IPS-18a (cell line): Measurements from ENCODE around the gene TESK2.
"Not testable (repeated sequence)": the region's sequence is repeated elsewhere in the genome, so short reads cannot be mapped to it uniquely, and the experiment has no call there.

ENCODE experiments used
- H3K27ac ChIP-seq: one replicate; pipeline ENCODE4 v1.5.1; 2013; ENCODE audit warnings: low read length
- H3K27me3 ChIP-seq: one replicate; pipeline ENCODE4 v1.6.1; 2013; ENCODE audit warnings: mild to moderate bottlenecking, low read length; ENCODE audit not compliant: control insufficient read depth, insufficient read depth
- H3K36me3 ChIP-seq: one replicate; pipeline ENCODE4 v1.6.1; 2013; ENCODE audit warnings: low read depth, low read length; ENCODE audit not compliant: control insufficient read depth
- H3K4me1 ChIP-seq: one replicate; pipeline ENCODE4 v1.6.1; 2013; ENCODE audit warnings: low read depth, low read length; ENCODE audit not compliant: control insufficient read depth
- H3K4me3 ChIP-seq: one replicate; pipeline ENCODE4 v1.5.1; 2013; ENCODE audit warnings: low read length
- H3K9ac ChIP-seq: one replicate; pipeline ENCODE4 v1.6.1; 2013; ENCODE audit warnings: mild to moderate bottlenecking, low read length, moderate library complexity
- H3K9me3 ChIP-seq: one replicate; pipeline ENCODE4 v1.6.1; 2013; ENCODE audit warnings: low read depth, low read length; ENCODE audit not compliant: control insufficient read depth

Gene TESK2

DNA sequence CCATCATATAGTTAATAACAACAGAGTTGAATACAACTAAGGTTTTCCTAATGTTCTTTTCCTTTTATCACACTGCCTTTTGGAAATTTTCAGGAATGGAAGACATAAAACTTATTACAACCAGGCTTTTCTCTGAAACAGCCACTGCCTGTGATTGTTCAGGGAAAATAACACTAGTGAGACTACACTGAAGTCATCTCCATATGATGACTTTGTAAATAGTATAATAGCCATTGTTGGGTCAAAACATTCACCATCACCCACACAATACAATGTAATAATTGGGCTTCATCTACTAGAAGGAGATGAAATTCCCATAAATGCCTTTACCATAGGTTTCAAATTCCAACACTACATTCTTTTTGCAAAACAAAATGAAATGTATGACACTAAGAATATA lies 5.0 kb downstream of the TESK2 start:
- H3K9me3 ChIP-seq = no peaks in the 10 kb centered on the region
- H3K36me3 ChIP-seq = no peaks in the 10 kb centered on the region
- no peak overlapping the region for H3K27ac ChIP-seq
- peaks cover 23% of the 10 kb centered on the region for H3K27me3 ChIP-seq
- no peak overlapping the region for H3K4me3 ChIP-seq
- H3K4me1 ChIP-seq = peaks cover 9% of the 10 kb centered on the region
- H3K9ac ChIP-seq = no peak overlapping the region

DNA sequence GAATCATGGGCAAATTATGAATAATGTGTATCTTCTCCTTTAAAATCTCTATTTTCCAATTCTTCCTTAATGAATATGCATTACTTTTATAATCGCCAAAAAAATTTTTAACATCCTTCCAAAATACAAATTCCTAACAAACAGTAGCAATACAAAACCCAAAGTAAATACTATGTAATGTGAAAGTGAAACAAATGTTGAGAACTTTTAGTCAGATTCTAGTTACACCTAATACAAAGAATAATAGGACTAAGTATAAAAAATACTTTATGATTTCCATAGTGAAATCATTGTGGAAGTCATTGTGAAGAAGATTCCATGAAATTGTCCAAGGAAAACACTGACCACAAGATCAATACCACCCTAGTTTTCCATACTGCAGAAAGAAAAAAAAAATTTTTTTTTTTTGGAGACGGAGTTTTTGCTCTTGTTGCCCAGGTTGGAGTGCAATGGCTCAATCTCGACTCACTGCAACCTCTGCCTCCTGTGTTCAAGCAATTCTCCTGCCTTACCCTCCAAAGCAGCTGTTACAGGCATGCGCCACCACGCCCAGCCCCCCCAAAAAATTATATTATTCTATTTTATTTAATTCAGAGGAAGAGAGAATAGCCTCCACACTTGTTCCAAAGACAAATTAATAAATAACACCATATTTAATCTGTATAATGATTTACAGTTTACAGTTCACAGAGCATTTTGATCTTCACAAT lies 11.8 kb downstream of the TESK2 start:
- Histone ChIP-seq H3K27me3 (no peaks in the 10 kb centered on the region), H3K4me3 (no peak overlapping the region), H3K9ac (no peak overlapping the region), H3K36me3 (no peaks in the 10 kb centered on the region), H3K9me3 (no peaks in the 10 kb centered on the region), H3K27ac (no peak overlapping the region), H3K4me1 (no peaks in the 10 kb centered on the region)

DNA sequence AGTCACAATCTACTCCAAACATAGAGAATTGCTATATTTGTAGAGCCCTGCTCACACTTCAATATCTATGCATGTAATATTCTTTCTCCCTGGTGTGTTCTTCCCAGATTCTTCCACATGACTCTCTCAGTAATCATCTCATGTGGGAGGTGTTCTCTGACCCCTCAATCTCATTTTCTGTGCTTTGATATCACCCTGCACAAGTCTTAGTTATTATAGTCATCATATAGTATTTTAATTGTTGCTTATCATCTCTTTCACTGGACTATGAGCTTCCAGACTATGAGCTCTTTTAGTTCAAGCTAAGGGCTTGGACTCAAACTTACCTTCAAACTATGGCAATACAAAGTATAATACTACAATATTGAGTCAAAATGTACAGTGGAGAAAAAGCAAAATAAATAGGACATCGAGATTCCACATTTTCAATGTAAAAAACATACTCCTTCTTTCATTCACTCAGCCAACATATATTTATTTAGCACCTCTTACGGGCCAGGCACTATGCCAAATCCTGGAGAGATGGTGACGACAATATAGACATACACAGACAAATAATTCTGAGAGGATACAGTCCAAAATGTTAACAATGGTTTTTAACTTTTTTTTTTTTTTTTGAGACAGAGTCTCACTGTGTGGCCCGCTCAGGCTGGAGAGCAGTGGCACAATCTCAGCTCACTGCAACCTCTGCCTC lies 12.7 kb downstream of the TESK2 start:
- H3K4me1 ChIP-seq = no peaks in the 10 kb centered on the region
- no peak overlapping the region for H3K27ac ChIP-seq
- H3K9ac ChIP-seq = no peak overlapping the region
- H3K4me3 ChIP-seq = no peak overlapping the region
- H3K9me3 ChIP-seq = no peaks in the 10 kb centered on the region
- H3K36me3 ChIP-seq = no peaks in the 10 kb centered on the region
- no peaks in the 10 kb centered on the region for H3K27me3 ChIP-seq

DNA sequence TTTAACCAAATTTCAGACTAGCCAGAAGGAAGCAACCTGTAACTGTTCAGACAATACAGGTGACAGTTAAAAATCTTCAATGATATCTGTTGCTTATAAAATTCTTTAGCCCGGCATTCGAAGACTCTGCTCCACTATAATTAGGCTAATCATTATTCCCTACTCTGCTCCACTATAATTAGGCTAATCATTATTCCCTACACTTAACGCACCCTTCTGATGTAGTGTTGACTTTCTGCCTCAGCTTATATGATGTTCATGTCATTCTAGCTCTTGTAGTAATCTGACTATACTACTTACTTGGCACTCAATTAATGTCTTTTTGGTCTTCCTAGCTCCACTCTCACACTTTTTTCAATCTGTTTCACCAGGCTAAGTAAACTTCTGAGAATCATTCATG lies 13.3 kb downstream of the TESK2 start:
- Histone ChIP-seq H3K36me3 (no peaks in the 10 kb centered on the region), H3K9me3 (no peaks in the 10 kb centered on the region), H3K4me3 (no peak overlapping the region), H3K27me3 (no peaks in the 10 kb centered on the region), H3K4me1 (no peaks in the 10 kb centered on the region), H3K27ac (no peak overlapping the region), H3K9ac (no peak overlapping the region)

DNA sequence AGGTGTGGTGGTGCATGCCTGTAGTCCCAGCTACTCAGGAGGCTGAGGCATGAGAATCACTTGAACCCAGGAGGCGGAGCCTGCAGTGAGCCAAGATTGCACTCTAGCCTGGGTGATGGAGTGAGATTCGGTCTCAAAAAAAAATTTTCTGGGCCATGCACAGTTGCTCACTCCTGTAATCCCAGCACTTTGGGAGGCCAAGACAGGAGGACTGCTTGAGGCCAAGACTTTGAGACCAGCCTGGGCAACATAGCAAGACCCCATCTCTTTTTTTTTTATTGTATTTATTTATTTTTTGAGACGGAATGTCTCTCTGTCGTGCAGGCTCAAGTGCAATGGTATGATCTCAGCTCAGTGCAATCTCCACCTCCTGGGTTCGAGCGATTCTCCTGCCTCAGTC lies 16.8 kb downstream of the TESK2 start:
- not testable (repeated sequence) for H3K4me3 ChIP-seq, H3K9me3 ChIP-seq, H3K27ac ChIP-seq, H3K4me1 ChIP-seq, H3K36me3 ChIP-seq, H3K27me3 ChIP-seq, H3K9ac ChIP-seq

DNA sequence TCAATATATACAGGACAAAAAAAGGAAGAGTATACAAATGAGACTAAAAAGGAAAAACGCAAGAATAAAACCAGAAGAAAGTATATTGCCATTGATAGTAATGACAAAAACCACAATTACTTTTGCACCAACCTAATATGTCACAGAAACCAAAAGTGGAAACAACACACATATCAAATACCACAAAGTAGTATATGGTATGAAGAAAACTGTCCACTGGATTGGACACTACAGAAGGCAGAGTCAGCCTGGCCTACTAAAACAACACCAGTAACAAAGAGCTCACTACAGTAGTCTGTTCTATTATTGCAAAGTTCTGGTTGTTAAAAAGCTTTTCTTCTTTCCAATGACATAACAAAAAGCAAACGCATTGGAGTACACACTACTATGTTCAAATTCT lies 17.7 kb downstream of the TESK2 start:
- no peaks in the 10 kb centered on the region for H3K27me3 ChIP-seq
- H3K9me3 ChIP-seq = no peaks in the 10 kb centered on the region
- no peak overlapping the region for H3K9ac ChIP-seq
- H3K27ac ChIP-seq = no peak overlapping the region
- no peaks in the 10 kb centered on the region for H3K36me3 ChIP-seq
- no peaks in the 10 kb centered on the region for H3K4me1 ChIP-seq
- no peak overlapping the region for H3K4me3 ChIP-seq

DNA sequence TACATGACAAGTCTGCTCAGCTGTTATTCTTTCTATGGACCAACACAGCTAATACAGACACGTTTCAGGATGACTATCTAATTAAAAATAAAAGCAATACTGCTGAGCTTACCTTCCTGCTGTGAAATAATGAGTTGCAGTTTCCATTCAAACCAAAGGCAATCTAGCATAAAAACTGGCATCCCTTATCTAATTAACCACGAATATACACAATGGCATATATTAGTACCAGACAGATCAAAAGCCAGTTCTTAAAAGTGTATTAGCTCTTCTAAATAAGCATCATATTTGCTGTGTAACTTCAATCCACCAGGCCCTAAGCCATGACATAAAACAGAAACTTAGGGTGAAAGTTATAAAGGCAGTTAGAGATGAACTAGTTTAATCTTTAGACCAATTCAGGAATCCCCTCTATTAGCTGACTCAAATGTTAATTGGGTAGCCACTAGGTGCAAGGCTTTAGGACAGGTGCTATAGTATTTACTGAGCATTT lies 20.6 kb downstream of the TESK2 start:
- Histone ChIP-seq H3K9ac (no peak overlapping the region), H3K4me1 (no peaks in the 10 kb centered on the region), H3K4me3 (no peak overlapping the region), H3K9me3 (no peaks in the 10 kb centered on the region), H3K27me3 (no peaks in the 10 kb centered on the region), H3K36me3 (no peaks in the 10 kb centered on the region), H3K27ac (no peak overlapping the region)

DNA sequence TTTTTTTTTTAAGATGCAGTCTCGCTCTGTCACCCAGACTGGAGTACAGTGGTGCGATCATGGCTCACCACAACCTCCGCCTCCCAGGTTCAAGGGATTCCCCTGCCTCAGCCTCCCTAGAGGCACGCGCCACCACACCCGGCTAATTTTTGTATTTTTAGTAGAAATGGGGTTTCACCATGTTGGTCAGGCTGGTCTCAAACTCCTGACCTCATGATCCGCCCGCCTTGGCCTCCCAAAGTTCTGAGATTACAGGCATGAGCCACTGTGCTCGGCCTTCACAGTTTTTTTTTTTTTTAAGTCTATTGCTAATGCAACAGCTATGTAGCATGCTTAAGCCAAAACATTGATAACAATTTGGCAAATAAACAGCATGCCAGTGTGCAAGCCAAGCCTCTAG lies 23.6 kb downstream of the TESK2 start:
- not testable (repeated sequence) for H3K27me3 ChIP-seq, H3K36me3 ChIP-seq, H3K27ac ChIP-seq, H3K9me3 ChIP-seq, H3K9ac ChIP-seq, H3K4me1 ChIP-seq, H3K4me3 ChIP-seq

DNA sequence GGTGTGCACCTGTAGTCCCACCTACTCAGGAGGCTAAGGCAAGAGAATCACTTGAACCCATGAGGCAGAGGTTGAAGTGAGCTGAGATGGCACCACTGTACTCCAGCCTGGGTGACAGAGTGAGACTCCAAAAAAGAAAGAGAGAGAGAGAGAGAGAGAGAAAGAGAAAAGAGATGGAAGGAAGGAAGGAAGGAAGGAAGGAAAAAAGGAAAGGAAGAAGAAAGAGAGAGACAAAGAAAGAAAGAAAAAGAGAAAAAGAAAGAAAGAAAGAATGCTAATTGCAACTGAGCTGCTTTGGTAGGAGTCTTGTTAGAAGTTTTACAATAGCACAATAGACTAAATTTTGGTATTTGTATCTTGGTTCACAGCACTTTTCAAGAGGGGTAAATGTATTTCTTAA lies 25.7 kb downstream of the TESK2 start:
- H3K36me3 ChIP-seq = no peaks in the 10 kb centered on the region

DNA sequence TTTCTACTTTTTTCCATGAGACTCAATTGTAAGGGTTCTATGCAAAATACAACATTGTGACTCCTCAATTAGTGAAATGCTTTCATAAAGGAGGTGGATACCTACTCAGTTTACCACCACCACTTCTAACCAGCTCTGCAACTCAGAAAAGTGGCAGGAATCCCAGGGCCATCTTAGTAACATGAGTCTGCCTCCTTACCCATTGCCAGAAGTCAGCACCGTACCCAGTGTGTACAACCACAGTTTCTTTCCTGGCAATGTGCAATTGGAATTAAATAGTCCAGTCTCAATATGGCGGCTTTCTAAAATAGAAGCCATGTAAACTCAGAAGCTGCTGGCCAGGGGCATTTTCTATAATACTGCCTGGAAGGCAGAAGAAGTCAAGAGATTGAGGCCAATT lies 32.1 kb downstream of the TESK2 start:
- Histone ChIP-seq H3K27ac (no peak overlapping the region), H3K27me3 (no peaks in the 10 kb centered on the region), H3K4me3 (no peak overlapping the region), H3K4me1 (peaks cover 16% of the 10 kb centered on the region), H3K9ac (no peak overlapping the region), H3K9me3 (no peaks in the 10 kb centered on the region), H3K36me3 (no peaks in the 10 kb centered on the region)

More for the DNA sequence above, 25.7 kb downstream of the TESK2 start:
- Histone ChIP-seq H3K9ac (no peak overlapping the region), H3K27ac (no peak overlapping the region), H3K27me3 (no peaks in the 10 kb centered on the region), H3K4me3 (no peak overlapping the region), H3K9me3 (no peaks in the 10 kb centered on the region), H3K4me1 (no peaks in the 10 kb centered on the region)

DNA sequence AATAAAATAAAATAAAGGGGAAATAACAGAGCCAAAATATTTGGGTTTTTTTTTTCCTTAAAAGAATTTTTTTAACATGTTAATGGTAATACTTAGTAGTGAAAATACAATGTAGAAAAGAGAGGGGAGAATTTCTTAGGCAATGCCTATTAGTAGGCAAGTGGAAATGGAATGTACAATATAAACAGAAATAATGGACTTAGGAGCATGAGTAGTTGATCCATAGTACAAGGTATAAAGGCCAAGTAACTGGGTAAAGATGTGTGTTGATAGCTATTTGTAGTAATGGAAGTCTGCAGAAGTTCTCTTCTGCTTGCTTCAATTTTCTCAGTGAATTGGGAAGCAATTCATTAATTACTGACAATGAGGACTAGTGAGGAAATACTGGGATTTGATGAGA lies 34.4 kb downstream of the TESK2 start:
- Histone ChIP-seq H3K9me3 (no peaks in the 10 kb centered on the region), H3K27me3 (no peaks in the 10 kb centered on the region), H3K27ac (no peak overlapping the region), H3K36me3 (no peaks in the 10 kb centered on the region), H3K4me3 (no peak overlapping the region), H3K9ac (no peak overlapping the region), H3K4me1 (peaks cover 23% of the 10 kb centered on the region)

DNA sequence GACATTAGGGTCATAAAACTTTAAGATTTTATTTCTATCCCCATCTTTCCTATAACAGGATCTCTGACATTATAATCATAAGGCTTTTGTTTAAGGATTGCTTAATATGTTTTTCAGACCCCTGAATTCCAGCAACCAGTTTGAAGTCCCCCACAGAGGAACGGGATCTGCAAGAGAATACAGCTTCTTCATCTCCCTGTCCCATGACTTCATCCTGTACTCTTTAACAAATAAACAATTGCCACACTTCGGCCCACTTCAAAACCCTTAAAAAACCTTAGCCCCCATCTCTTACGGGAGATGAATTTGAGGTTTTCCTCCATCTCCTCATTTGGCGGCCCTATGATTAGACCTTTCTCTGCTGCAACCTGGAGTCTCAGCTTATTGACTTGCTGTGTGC lies 35.8 kb downstream of the TESK2 start:
- Histone ChIP-seq H3K4me1 (peaks cover 23% of the 10 kb centered on the region), H3K27me3 (no peaks in the 10 kb centered on the region), H3K4me3 (no peak overlapping the region), H3K27ac (no peak overlapping the region), H3K9me3 (no peaks in the 10 kb centered on the region), H3K9ac (no peak overlapping the region), H3K36me3 (no peaks in the 10 kb centered on the region)
